Activated naive CD4-positive, alpha-beta T cell treated with anti-CD3 and anti-CD28 coated beads, Interleukin-2, amount 50 U/mL, for 24 hours (primary cell): Measurements from ENCODE around the gene FGF21.
"Not testable (repeated sequence)": the region's sequence is repeated elsewhere in the genome, so short reads cannot be mapped to it uniquely, and the experiment has no call there.

ENCODE experiments used
- H3K27ac Mint-ChIP-seq: one replicate; pipeline ENCODE4 v1.8.0; 2021; ENCODE audit warnings: mild to moderate bottlenecking, mixed read lengths
- H3K27me3 Mint-ChIP-seq: one replicate; pipeline ENCODE4 v1.8.0; 2021; ENCODE audit warnings: mixed read lengths
- H3K36me3 Mint-ChIP-seq: one replicate; pipeline ENCODE4 v1.8.0; 2021; ENCODE audit warnings: mixed read lengths
- H3K4me1 Mint-ChIP-seq: one replicate; pipeline ENCODE4 v1.8.0; 2021; ENCODE audit warnings: mixed read lengths
- H3K4me3 Mint-ChIP-seq: one replicate; pipeline ENCODE4 v1.8.0; 2021; ENCODE audit warnings: mild to moderate bottlenecking, mixed read lengths
- H3K9me3 Mint-ChIP-seq: one replicate; pipeline ENCODE4 v1.8.0; 2021; ENCODE audit warnings: mixed read lengths

FGF21 gene

GRCh38 chr19:48757089-48757675, 1.9 kb downstream of the FGF21 start:
- Mint-ChIP-seq H3K4me1 (peaks cover 9% of the 10 kb centered on the region), H3K4me3 (no peak overlapping the region), H3K27me3 (peaks cover 12% of the 10 kb centered on the region), H3K36me3 (no peaks in the 10 kb centered on the region), H3K9me3 (no peaks in the 10 kb centered on the region), H3K27ac (no peak overlapping the region)

GRCh38 chr19:48757741-48758144, 2.4 kb downstream of the FGF21 start:
- Mint-ChIP-seq H3K4me3 (no peak overlapping the region), H3K27ac (no peak overlapping the region), H3K4me1 (peaks cover 8% of the 10 kb centered on the region), H3K36me3 (no peaks in the 10 kb centered on the region), H3K27me3 (peaks cover 12% of the 10 kb centered on the region), H3K9me3 (no peaks in the 10 kb centered on the region)

GRCh38 chr19:48760504-48761205, 5.3 kb downstream of the FGF21 start:
- H3K4me1 Mint-ChIP-seq, result no peaks in the 10 kb centered on the region
- H3K36me3 Mint-ChIP-seq, result no peaks in the 10 kb centered on the region
- peaks cover 2% of the 10 kb centered on the region for H3K27me3 Mint-ChIP-seq
- H3K9me3 Mint-ChIP-seq, result no peaks in the 10 kb centered on the region
- H3K4me3 Mint-ChIP-seq, result no peak overlapping the region
- no peak overlapping the region for H3K27ac Mint-ChIP-seq

GRCh38 chr19:48765816-48766215, 10.5 kb downstream of the FGF21 start:
- not testable (repeated sequence) for H3K4me3 Mint-ChIP-seq, H3K9me3 Mint-ChIP-seq, H3K27me3 Mint-ChIP-seq, H3K4me1 Mint-ChIP-seq, H3K36me3 Mint-ChIP-seq, H3K27ac Mint-ChIP-seq

- H3K4me3 Mint-ChIP-seq, H3K36me3 Mint-ChIP-seq, H3K9me3 Mint-ChIP-seq, H3K27ac Mint-ChIP-seq, H3K4me1 Mint-ChIP-seq, H3K27me3 Mint-ChIP-seq: not testable (repeated sequence)
Measured at GRCh38 chr19:48768171-48768753, 12.9 kb downstream of the FGF21 start.

GRCh38 chr19:48768994-48769713, 13.8 kb downstream of the FGF21 start:
- Mint-ChIP-seq H3K27ac (no peak overlapping the region), H3K27me3 (no peaks in the 10 kb centered on the region), H3K4me1 (no peaks in the 10 kb centered on the region), H3K36me3 (no peaks in the 10 kb centered on the region), H3K4me3 (no peak overlapping the region), H3K9me3 (no peaks in the 10 kb centered on the region)

- Mint-ChIP-seq H3K27ac (no peak overlapping the region), H3K4me3 (no peak overlapping the region), H3K36me3 (no peaks in the 10 kb centered on the region), H3K27me3 (no peaks in the 10 kb centered on the region), H3K4me1 (no peaks in the 10 kb centered on the region), H3K9me3 (no peaks in the 10 kb centered on the region)
Measured at GRCh38 chr19:48770266-48770665, 14.9 kb downstream of the FGF21 start.

GRCh38 chr19:48770734-48771472, 15.6 kb downstream of the FGF21 start:
- Mint-ChIP-seq H3K4me3 (no peak overlapping the region), H3K27ac (no peak overlapping the region), H3K36me3 (no peaks in the 10 kb centered on the region), H3K27me3 (no peaks in the 10 kb centered on the region), H3K9me3 (no peaks in the 10 kb centered on the region), H3K4me1 (no peaks in the 10 kb centered on the region)

GRCh38 chr19:48772503-48772953, 17.2 kb downstream of the FGF21 start:
- H3K36me3 Mint-ChIP-seq, result no peaks in the 10 kb centered on the region
- H3K27me3 Mint-ChIP-seq, result no peaks in the 10 kb centered on the region
- no peak overlapping the region for H3K4me3 Mint-ChIP-seq
- no peaks in the 10 kb centered on the region for H3K9me3 Mint-ChIP-seq
- no peaks in the 10 kb centered on the region for H3K4me1 Mint-ChIP-seq
- H3K27ac Mint-ChIP-seq, result no peak overlapping the region

- no peak overlapping the region for H3K4me3 Mint-ChIP-seq
- H3K27ac Mint-ChIP-seq, result no peak overlapping the region
- no peaks in the 10 kb centered on the region for H3K4me1 Mint-ChIP-seq
- H3K9me3 Mint-ChIP-seq, result no peaks in the 10 kb centered on the region
- H3K27me3 Mint-ChIP-seq, result peaks cover 2% of the 10 kb centered on the region
- no peaks in the 10 kb centered on the region for H3K36me3 Mint-ChIP-seq
Measured at GRCh38 chr19:48777139-48777538, 21.8 kb downstream of the FGF21 start.

- Mint-ChIP-seq H3K27ac (no peak overlapping the region), H3K27me3 (peaks cover 2% of the 10 kb centered on the region), H3K9me3 (no peaks in the 10 kb centered on the region), H3K4me3 (no peak overlapping the region), H3K4me1 (peaks cover 4% of the 10 kb centered on the region), H3K36me3 (no peaks in the 10 kb centered on the region)
Measured at GRCh38 chr19:48777720-48778119, 22.4 kb downstream of the FGF21 start.

- no peaks in the 10 kb centered on the region for H3K9me3 Mint-ChIP-seq
- no peak overlapping the region for H3K4me3 Mint-ChIP-seq
- no peaks in the 10 kb centered on the region for H3K36me3 Mint-ChIP-seq
- H3K27me3 Mint-ChIP-seq, result peaks cover 2% of the 10 kb centered on the region
- H3K4me1 Mint-ChIP-seq, result peaks cover 4% of the 10 kb centered on the region
- no peak overlapping the region for H3K27ac Mint-ChIP-seq
Measured at GRCh38 chr19:48779636-48780035, 24.3 kb downstream of the FGF21 start.

GRCh38 chr19:48780631-48781391, 25.5 kb downstream of the FGF21 start:
- Mint-ChIP-seq H3K27me3 (peaks cover 2% of the 10 kb centered on the region), H3K4me1 (peaks cover 4% of the 10 kb centered on the region), H3K4me3 (no peak overlapping the region), H3K27ac (no peak overlapping the region), H3K36me3 (no peaks in the 10 kb centered on the region), H3K9me3 (no peaks in the 10 kb centered on the region)

- H3K36me3 Mint-ChIP-seq, result no peaks in the 10 kb centered on the region
- peaks cover 2% of the 10 kb centered on the region for H3K27me3 Mint-ChIP-seq
- H3K4me1 Mint-ChIP-seq, result peaks cover 4% of the 10 kb centered on the region
- H3K4me3 Mint-ChIP-seq, result no peak overlapping the region
- H3K27ac Mint-ChIP-seq, result no peak overlapping the region
- H3K9me3 Mint-ChIP-seq, result no peaks in the 10 kb centered on the region
Measured at GRCh38 chr19:48784527-48784926, 29.2 kb downstream of the FGF21 start.

- not testable (repeated sequence) for H3K4me1 Mint-ChIP-seq, H3K36me3 Mint-ChIP-seq, H3K9me3 Mint-ChIP-seq, H3K4me3 Mint-ChIP-seq, H3K27ac Mint-ChIP-seq, H3K27me3 Mint-ChIP-seq
Measured at GRCh38 chr19:48786422-48786821, 31.1 kb downstream of the FGF21 start.
